GM21576 (cell line): Measurements from ENCODE around the gene MATN4.

Experiments used
- ATAC-seq: cut with Tn5 transposase; IDR thresholded peaks from one replicate; pipeline ENCODE4 v1.9.1; 2021; ENCODE audit warnings: mild to moderate bottlenecking, moderate library complexity; ENCODE audit not compliant: unreplicated experiment

Gene MATN4

DNA sequence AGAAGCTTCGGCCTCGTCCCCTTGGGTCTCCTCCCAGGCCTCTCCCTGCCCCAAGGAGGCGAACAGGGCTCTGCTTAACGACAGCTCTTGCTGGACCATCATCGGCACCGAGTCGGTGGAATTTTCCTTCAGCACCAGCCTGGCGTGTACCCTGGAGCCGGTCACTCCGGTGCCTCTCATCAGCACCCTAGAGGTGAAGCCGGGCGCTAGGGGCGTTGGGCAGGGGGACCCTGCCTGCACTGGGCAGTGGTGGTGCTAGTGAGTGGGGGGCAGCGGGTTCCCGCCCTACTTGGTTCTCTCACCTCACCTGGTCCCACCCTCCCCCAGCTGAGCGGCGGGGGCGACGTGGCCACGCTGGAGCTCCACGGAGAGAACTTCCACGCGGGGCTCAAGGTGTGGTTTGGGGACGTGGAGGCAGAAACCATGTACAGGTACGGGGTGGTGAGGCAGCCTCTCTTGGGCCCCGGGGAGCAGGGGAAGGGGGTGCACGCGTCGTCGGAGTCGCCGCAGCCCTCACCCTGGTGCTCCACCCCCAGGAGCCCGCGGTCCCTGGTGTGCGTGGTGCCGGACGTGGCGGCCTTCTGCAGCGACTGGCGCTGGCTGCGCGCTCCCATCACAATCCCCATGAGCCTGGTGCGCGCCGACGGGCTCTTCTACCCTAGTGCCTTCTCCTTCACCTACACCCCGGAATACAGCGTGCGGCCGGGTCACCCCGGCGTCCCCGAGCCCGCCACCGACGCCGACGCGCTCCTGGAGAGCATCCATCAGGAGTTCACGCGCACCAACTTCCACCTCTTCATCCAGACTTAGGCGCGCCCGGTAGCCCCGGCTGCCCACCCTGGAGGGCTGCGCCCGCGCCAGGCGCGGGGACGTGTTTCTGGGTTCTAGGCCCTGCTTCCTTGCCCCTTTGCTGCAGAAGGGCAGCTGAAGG, 8.3 kb upstream of the MATN4 start:
- ATAC-seq, result no peak

DNA sequence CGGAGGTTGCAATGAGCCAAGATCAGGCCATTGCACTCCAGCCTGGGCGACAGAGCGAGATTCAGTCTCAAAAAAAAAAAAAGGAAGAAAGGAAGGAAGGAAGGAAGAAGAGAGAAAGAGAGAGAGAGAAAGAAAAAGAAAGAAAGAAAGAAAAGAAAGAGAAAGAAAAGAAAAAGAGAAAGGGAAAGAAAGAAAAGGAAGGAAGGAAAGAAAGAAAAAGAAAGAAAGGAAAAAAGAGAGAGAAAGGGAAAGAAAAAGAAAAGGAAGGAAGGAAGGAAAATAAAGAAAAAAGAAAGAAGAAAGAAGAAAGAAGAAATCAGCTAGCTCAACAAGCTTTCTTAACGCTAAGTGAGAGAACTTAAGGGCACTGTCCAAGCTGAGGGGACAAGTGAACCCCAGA, 7.6 kb upstream of the MATN4 start:
- no peak for ATAC-seq

DNA sequence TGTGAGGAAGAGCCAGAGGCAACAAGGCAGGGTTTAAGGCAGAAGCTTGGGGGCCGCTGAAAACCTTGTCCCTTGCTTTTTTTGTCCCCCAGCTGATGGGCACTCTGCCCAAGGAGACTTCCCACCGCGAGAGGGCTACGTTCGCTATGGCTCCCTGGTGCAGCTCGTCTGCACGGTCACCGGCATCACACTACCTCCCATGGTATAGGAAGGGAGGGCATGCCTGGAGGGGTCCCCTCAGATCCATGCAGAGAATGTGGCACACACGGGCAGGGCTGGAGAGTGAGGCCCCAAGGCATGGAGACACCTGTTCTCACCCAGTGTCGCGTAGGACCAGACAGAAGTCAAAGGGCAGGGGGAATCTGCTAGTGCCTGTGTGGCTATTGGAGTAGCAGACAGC, 5.8 kb upstream of the MATN4 start:
- ATAC-seq, result no peak

DNA sequence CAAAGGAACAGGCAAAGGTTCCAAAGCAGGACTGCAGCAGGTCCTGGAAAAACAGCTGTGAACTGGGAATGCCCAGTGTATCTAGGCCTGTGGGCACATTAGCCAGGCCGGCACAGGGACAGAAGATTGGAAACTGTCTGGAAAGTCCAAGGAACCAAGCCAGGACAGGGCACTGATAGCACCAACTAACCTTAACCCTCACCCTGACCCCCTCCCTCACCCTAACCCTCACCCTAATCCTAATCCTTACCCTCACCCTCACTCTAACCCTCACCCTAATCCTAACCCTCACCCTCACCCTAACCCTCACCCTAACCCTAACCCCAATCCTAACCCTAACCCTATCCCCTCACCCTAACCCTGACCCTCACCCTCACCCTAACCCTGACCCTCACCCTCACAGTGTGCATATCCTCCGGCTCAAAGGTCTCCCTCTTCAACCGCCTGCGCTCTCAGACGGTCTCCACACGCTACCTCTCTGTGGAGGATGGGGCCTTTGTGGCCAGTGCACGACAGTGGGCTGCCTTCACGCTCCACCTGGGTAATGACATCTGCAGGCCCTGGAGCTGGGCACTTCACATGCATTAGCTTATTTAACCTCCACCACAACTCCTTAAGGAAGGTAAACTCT, 5.1 kb upstream of the MATN4 start:
- ATAC-seq, result no peak

DNA sequence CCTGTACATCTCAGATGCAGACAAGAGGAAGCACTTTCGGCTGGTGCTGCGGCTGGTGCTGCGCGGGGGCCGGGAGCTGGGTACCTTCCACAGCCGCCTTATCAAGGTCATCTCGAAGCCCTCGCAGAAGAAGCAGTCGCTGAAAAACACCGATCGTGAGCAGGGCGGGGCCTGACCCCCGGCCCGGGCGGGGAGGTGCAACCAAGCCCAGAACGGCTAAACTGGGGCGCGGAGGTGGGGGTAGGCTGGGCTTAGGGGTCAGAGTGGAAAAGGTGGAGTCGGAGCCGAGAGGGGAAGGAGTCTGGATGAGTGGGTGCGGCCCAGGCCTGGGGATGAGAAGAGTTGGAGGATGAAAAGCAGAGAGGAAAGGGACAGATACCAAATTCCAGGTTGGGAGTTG, 4.1 kb upstream of the MATN4 start:
- ATAC-seq, result no peak

DNA sequence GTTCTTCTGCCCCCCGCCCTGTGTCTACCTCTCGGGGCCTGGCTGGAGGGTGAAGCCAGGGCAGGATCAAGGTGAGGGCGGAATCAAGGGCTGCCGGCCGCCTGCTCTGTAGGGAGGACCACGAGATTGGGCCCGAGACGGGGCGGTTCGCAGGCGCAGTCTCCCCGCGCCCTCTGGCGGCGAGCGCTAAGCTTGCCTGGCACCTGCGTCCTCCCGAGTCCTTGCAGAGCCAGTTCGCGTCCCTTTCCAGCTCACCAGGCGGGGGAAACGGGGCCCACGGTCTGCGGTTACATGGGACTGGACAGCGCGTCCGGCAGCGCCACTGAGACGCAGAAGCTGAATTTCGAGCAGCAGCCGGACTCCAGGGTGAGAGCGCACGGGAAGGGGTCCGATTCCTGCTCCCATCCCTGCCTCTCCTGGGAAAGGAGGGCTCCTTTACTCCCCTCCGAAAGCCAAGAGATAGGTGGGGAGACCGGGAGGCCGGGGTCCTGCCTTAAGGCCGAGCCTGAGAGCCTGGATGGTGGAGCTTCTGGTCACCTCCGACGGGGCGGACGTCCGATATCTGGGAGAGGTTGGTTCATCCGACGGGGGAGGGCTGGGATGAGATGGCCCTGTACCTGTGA, 3.6 kb upstream of the MATN4 start:
- ATAC-seq, result no peak

DNA sequence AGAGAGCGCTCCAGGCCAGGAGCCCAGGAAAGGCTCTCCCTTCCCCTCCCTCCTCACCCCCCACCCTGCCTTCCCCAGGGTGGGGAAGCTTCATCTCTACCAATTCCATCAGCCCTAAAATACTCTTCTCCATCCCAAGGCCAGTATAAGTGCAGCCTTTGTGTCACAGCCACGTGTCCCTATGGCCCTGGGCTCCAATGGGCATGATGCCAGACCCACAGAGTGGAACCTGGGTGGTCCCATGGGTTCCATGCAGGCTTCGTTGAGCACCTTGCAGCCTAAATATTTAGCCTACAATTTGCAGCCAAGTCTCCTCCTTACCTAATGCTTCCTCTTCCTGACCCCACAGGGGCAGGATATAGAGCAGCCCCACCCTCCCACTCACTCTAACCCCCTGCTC, 976 bp upstream of the MATN4 start:
- ATAC-seq, result no peak

DNA sequence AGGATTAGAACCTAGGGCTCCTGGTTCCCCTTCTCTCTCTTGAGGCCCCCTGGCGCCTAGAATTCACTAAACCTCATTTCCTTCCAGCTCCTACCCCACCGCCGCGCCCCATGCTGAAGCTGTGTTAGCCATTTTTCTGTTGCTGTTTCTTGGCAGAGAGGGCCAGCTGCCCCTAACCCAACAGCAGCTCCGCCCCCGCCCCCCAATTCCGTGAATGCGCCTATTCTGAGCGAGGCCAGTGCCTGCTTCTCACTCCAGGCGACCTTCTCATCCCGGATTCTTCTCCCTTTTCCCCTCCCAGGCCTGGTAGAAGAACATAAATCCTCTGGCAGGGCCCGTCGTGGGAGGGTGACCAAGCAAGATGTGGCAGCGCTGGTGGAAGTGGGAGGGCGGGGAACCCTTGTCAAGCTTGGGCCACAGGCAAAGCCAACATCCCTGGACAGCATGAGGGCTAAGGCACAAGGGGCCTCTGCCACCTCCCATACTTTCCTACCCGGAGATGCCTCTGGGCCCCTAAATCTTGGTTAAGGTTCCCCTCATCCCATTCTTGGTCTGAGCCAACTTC, 941 bp downstream of the MATN4 start:
- no peak for ATAC-seq

DNA sequence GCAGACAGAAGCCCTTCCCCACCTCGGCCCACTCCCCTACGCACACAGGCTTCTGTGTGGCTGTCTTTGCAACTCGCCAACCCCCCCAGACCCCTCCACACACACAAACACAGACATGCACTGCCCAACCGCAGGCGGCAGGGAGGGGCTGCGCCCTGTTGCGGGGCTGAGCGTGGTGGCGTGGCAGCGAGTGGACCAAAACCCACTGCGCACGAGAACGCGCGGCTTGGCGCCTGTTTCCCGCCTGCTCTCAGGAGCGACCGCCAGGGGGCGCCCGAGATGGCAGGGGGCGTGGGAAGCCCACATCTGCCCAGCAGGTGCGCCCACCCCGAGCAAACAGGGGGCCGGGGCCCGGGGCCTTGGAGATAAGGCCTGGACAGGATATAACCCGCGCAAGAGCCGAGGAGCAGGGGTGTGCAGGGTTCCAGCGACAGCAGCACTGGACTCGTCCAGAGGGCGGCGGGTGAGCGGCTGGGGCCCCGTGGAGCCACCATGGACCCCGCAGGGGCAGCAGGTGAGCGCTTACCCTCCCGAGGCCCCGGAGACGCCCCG, 1.6 kb downstream of the MATN4 start, which contains the start of gene RBPJL:
TSS of gene RBPJL (plus strand) at position 410 of the 552 bp plus-strand sequence. CDS start at position 493, 83 bp downstream.
- no peak for ATAC-seq

DNA sequence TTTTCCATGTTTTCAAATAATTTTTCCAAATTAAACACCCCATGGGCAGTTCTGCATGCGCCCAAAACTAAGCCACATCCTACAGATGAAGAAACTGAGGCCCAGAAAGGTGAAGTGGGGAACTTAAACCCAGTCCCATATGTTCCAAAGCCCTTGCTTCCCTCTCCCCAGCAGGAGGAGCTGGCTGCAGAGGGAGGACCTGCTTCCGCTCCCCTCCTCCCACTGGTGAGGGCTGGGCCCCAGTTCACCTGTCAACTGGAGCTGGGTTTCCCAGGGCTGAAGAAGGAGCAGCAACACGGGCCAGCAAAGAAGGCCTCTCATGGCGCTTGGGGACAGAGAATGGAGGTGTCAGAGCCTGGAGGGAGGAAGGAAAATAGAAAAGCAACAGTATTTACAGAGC, 2.8 kb downstream of the MATN4 start:
- no peak for ATAC-seq

DNA sequence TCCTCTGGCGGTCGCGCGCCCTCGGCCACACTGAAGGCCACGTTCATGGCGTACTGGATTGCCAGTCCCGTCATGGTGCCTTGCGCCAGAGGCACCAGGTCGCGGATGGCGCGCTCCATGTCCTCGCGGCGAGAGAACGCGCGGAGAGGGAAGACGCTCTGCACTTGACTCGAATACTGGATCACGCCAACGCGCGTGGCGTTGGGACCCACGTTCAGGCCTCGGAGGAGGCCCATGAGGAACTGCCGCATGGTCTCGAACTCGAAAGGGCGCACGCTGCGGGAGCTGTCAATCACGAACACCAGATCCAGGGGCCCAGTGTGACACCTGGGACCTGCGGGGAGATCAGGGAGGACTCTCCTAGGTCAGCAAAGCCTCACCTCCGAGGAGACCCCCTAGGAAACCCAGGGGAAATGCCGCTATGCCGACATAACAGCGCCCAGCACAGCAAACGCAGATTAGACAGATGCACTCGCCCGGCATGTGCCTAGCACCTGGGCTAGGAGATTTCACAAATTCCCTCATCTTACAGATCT, 3.6 kb downstream of the MATN4 start:
- ATAC-seq, result no peak

DNA sequence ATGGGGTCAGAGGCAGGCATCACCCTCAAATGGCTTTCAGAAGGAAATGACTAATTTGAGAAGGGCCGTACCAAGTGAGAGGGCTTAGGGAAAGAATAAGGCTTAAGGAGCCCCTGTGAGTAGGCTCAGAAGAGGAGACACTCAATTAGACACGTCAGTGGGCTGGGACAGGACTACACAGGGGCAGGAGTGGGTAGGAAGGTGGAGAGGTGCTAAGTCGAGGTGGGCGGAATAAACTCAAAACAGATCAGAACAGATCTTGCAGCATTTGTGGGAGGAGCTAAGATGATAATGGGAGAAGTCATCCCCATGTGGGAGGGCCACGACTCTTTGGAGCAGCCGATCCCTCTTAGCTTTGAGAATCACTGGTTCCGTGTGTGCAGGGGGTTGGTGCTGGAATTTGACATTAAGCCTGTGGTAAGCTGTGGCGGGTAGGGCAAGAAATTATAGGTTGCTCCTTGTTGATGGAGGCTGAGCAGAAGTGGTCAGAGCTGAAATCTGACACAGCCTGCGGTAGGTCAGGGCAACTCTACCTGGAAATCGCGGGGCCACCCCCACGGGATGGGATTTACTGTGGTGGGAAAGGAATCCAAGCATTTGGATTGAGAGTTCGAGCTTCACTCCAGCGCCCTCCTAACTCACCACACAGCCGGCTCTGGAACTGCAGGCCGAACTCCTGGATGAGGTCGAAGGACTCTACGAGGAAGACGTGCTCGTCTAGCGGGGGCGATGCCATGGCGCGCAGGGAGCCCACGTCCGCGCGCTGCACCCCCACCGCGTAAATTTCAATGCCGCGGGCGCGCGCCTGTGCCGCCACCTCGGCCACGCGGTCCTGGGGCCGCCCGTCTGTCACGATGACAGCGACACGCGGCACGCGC, 4.3 kb downstream of the MATN4 start:
- ATAC-seq, result no peak

DNA sequence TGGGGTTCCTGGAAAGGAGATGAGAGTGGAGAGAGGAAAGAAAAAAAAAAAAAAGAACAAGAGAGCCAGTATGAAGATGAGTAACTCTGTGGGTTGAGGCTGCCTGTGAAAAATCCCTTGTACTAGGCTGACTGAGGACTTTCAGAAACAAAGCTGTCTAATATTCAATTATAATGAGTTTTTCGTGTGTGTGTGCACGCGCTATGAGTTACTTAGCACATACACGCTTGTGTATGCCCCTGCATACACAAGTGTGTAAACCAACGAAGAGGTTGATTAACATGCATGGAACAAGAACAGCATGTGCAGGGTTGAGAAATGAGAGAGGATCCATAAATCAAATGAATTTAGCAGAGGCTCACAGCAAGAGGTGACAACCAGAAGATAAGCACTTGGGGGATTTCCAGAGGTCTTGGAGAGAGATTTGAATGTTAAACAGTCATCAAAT, 6.3 kb downstream of the MATN4 start:
- no peak for ATAC-seq

DNA sequence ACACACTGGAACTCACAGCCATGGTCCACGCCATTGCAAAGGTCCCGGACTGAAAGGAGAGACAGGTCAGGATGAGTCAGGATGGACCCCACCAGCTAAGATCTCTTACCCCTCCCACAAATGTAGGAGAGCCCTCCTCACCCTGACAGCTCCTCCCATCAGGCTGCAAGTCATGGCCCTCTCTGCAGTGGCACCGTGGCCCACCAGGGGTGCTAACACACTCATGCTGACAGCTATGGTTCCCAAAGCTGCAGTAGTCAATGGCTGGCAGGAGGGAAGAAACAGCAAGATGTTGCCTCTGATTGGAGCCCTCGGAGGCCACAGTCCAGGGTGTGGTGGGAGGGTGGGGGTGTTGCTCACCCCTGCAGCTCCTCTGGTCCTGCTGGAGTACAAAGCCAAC, 7.1 kb downstream of the MATN4 start:
- ATAC-seq, result no peak

DNA sequence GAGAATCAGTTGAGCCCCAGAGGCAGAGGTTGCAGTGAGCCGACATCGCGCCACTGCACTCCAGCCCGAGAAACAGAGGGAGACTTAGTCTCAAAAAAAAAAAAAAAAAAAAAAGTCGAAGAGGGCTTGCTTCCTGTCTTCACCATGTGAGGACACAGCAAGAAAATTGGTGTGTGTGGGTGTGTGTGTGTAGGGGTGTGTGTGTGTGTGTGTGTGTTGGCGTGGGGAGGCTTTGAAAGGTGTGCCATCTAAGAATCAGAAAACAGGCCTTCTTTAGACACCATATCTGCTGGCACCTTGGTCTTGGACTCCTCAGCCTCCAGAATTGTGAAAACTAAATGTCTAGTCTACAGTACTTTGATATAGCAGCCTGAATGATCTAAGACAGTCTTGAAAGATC, 8.3 kb downstream of the MATN4 start:
- no peak for ATAC-seq

DNA sequence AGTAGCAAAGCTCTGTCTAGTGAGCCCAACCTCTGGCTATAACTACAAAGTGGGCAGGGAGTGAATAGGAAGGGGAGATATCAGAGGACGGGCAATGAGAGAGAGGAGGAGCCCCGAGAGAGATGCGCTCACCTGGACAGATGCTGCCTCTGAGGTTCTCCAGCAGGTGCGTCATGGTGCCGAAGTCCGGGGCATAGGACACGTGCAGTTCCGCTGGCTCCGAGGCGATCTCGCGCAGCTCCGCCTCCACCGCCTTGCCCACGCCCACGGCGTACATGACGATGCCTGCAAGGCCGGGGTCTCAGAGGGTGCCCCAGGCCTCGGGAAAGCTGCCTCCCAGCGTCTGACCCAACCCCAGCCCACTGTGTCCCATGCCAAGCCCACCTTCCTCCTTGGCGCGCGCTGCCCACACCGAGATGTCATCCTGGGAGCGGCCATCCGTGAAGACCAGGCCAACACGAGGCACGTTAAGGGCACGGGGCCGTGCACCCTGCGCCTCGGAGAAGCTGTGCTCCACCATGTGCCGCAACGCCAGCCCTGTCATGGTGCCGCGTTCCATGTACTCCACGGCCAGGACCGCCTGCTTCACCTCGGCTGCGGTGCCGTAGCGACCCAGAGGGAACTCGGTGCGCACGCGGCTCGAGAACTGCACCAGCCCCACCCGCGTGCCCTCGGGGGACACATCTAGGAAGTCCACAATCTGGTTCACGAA, 10.2 kb downstream of the MATN4 start:
- no peak for ATAC-seq

DNA sequence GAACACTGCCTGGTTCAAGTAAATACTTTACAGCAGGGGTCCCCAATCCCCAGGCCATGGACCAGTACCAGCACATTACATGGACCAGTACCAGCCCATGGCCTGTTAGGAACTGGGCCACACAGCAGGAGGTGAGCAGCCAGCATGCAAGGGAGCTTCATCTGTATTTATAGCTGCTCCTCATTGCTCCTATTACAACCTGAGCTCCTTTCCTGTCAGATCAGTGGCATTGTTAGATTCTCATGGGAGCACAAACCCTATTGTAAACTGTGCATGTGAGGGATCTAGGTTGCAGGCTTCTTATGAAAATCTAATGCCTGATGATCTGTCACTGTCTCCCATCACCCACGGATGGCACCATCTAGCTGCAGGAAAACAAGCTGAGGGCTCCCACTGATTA, 13.4 kb downstream of the MATN4 start:
- ATAC-seq, result no peak

DNA sequence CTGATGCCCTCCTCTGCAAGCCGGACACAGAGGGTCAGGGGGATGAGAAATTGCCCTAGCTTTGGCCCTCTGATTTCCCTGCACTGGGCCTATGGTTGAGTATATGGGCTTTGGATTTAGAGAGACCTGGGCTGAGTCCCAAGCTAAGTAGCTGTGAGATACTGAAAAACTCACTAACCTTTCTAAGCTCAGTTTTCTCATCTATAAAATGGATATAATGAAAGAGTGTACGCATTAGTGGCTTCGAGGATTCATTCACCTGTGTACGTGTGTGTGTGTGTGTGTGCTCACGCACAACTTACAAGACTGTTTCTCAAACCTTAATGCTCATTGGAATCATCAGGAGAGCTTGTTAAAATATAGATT, 14.1 kb downstream of the MATN4 start:
- ATAC-seq, result no peak
